Prostate gland (tissue), 2 donors: Measurements from ENCODE around the gene FMNL1.
"Not testable (repeated sequence)": the region's sequence is repeated elsewhere in the genome, so short reads cannot be mapped to it uniquely, and the experiment has no call there.

Source experiments
- POLR2A ChIP-seq: fragments of 450-650 bp; IDR thresholded peaks from one replicate; pipeline ENCODE4 v1.6.1; 2016; ENCODE audit warnings: antibody characterized with exemption, mild to moderate bottlenecking
- TF ChIP-seq, protein P1 (sequence below), 4 experiments: fragments of 200-600 bp in 2 of 4; fragments of 450-650 bp in 2 of 4; sonication (generic) in 2 of 4; IDR thresholded peaks; 1 replicate in 3 of 4; 2 replicates in 1 of 4; pipeline ENCODE4 v1.5.1; 2016 to 2019; ENCODE audit warnings: antibody characterized with exemption in 4 of 4, mild to moderate bottlenecking in 2 of 4, moderate library complexity in 2 of 4

DNA sequence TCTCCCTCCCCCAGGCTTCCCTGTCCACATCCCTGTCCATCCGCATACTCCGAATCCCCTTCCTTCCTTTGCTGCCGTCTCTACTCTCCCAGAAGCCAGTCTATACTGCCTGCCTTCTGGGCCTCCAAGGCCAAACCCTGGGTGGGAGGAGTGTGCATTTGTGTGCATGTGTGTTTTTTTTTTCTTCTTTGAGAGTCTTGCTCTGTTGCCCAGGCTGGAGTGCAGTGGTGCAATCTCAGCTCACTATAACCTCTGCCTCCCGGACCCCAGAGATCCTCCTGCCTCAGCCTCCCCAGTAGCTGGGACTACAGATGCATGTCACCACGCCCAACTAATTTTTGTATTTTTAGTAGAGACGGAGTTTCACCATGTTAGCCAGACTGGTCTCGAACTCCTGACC, 31.6 kb downstream of the FMNL1 start:
- TF ChIP-seq, protein P1, sequence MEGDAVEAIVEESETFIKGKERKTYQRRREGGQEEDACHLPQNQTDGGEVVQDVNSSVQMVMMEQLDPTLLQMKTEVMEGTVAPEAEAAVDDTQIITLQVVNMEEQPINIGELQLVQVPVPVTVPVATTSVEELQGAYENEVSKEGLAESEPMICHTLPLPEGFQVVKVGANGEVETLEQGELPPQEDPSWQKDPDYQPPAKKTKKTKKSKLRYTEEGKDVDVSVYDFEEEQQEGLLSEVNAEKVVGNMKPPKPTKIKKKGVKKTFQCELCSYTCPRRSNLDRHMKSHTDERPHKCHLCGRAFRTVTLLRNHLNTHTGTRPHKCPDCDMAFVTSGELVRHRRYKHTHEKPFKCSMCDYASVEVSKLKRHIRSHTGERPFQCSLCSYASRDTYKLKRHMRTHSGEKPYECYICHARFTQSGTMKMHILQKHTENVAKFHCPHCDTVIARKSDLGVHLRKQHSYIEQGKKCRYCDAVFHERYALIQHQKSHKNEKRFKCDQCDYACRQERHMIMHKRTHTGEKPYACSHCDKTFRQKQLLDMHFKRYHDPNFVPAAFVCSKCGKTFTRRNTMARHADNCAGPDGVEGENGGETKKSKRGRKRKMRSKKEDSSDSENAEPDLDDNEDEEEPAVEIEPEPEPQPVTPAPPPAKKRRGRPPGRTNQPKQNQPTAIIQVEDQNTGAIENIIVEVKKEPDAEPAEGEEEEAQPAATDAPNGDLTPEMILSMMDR (IDR thresholded peaks at IDR 0.05), result not testable (repeated sequence)
- TF ChIP-seq POLR2A, result not testable (repeated sequence)
